ENCODE results near the gene CTDSPL. TPM values are rescaled to one million over a fixed set of nuclear protein-coding genes. Genes with fewer than 3 reads are reported as not detected.
"Not testable (repeated sequence)": the region's sequence is repeated elsewhere in the genome, so short reads cannot be mapped to it uniquely, and the experiment has no call there.

Gene CTDSPL
- total RNA-seq, 1 donor from 2014 or later: 57.4 TPM

- DNase-seq (ENCODE audit: low read depth, low spot score): no peak
Measured at GRCh38 chr3:37986479-37987314, 125.0 kb downstream of the CTDSPL start.

- DNase-seq (ENCODE audit: low read depth, low spot score): no peak
Measured at GRCh38 chr3:37987315-37987697, 125.6 kb downstream of the CTDSPL start.

- DNase-seq (ENCODE audit: low read depth, low spot score): no peak
Measured at GRCh38 chr3:37987751-37988179, 126.1 kb downstream of the CTDSPL start.

GRCh38 chr3:37988376-37988775, 126.7 kb downstream of the CTDSPL start:
- DNase-seq (ENCODE audit: low read depth, low spot score): not testable (repeated sequence)

- no peak for DNase-seq (ENCODE audit: low read depth, low spot score)
Measured at GRCh38 chr3:37988931-37989525, 127.3 kb downstream of the CTDSPL start.

GRCh38 chr3:37989821-37990480, 128.3 kb downstream of the CTDSPL start:
- DNase-seq (ENCODE audit: low read depth, low spot score): no peak

- DNase-seq (ENCODE audit: low read depth, low spot score): no peak
Measured at GRCh38 chr3:37990527-37990926, 128.8 kb downstream of the CTDSPL start, which contains the start of gene VILL. TSS of gene VILL (plus strand) at chr3:37990786. CDS start at chr3:37993673, 2,887 bp downstream.

GRCh38 chr3:37991109-37991508, 129.4 kb downstream of the CTDSPL start:
- no peak for DNase-seq (ENCODE audit: low read depth, low spot score)

GRCh38 chr3:37991823-37992222, 130.1 kb downstream of the CTDSPL start:
- DNase-seq (ENCODE audit: low read depth, low spot score): no peak

GRCh38 chr3:37992271-37993066, 130.8 kb downstream of the CTDSPL start:
- no peak for DNase-seq (ENCODE audit: low read depth, low spot score)

- DNase-seq (ENCODE audit: low read depth, low spot score): no peak
Measured at GRCh38 chr3:37993067-37993455, 131.4 kb downstream of the CTDSPL start.

GRCh38 chr3:37993460-37993819, 131.8 kb downstream of the CTDSPL start:
- DNase-seq (ENCODE audit: low read depth, low spot score): no peak

GRCh38 chr3:37993820-37994638, 132.3 kb downstream of the CTDSPL start:
- peak; percentile 53 for DNase-seq (ENCODE audit: low read depth, low spot score)

GRCh38 chr3:37994639-37994972, 132.9 kb downstream of the CTDSPL start:
- DNase-seq (ENCODE audit: low read depth, low spot score): no peak

GRCh38 chr3:37995652-37996641, 134.3 kb downstream of the CTDSPL start:
- DNase-seq (ENCODE audit: low read depth, low spot score): no peak

GRCh38 chr3:37996785-37997301, 135.2 kb downstream of the CTDSPL start:
- DNase-seq (ENCODE audit: low read depth, low spot score): peak; percentile 48

GRCh38 chr3:37997342-37997741, 135.7 kb downstream of the CTDSPL start:
- no peak for DNase-seq (ENCODE audit: low read depth, low spot score)

- no peak for DNase-seq (ENCODE audit: low read depth, low spot score)
Measured at GRCh38 chr3:37997791-37998370, 136.2 kb downstream of the CTDSPL start.

- no peak for DNase-seq (ENCODE audit: low read depth, low spot score)
Measured at GRCh38 chr3:37999836-38000235, 138.2 kb downstream of the CTDSPL start.
